Retina (tissue), 1 donor: ENCODE results near the gene CD24.
A peak's percentile ranks its signal among the peaks of the same experiment; 100 is the strongest.
"Not testable (repeated sequence)": the region's sequence is repeated elsewhere in the genome, so short reads cannot be mapped to it uniquely, and the experiment has no call there.

Experiments used
- DNase-seq: peaks from one replicate; pipeline ENCODE4 v3.0.0-alpha.2; 2016

Gene CD24, protein sequence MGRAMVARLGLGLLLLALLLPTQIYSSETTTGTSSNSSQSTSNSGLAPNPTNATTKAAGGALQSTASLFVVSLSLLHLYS

DNA sequence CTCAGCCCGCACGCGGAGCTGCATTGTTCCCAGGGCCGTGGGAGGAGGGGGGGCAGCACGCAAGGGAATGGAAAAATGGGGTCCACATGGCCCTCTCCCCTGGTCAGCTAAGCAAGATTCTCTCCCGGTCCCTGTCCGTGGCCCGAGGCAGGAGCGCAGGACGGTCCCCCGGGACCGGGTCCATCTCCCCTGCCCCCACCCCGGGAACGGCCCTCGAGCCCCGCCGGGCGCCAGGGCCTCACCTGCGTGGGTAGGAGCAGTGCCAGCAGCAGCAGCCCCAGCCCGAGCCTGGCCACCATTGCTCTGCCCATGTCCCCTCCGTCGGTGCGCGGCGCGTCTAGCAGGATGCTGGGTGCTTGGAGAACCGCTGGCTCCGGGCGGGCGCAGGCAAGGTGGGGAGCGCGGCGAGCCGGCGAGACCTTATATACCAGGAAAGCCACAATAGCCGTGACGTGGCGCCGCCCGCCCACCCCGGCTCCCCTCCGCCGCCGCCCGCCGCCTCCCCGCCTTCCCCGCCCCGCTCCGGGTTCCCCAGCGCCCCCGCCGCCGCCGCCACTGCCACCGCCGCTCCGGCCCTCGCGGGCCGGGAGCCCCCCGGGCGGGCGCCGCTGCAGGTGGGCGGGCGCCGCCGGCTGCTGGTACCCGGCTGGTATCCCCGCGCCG is at the start of gene CD24:
Gene CD24, minus strand, starts transcription at position 394 of the 663 bp plus-strand sequence. Its CDS starts 83 bp downstream, at position 311.
- DNase-seq, result no peak

GRCh38 chr6:107021446-107022185 is 47.1 kb upstream of the CD24 start:
- DNase-seq, result no peak

- DNase-seq, result no peak
These were observed 45.7 kb upstream of the CD24 start for GRCh38 chr6:107020239-107020638.

DNA sequence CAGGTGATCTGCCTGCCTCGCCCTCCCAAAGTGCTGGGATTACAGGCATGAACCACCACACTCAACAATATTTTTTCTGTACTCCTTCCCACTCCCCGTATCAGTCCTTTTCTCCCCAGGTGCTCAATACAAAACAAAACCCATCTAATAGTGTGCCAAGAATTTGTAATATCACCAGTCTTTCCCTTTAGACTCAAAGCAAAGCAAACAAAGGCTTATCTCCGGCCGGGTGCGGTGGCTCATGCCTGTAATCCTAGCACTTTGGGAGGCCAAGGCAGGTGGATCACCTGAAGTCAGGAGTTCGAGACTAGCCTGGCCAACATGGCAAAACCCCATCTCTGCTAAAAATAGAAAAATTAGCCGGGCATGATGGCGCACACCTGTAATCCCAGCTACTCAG is 45.1 kb upstream of the CD24 start:
- DNase-seq, result not testable (repeated sequence)

DNA sequence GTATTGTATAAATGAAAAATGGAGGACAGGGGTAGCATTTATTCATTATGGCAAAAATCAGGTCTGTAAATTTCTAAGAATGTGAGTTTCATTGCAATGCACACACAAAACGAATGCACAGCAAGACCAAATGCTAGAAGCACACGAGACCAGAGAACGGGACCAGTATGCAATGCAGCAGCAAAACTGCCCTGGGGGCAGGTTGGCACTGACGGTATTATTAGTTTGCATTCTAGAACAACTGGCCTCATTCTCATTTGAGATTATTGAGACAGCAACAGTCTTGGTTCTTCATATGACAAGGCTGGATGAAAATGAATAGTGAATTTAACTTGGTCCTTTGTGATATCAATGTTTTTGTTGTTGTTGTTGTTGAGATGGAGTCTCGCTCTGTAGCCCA is 44.5 kb upstream of the CD24 start:
- DNase-seq, result no peak

- DNase-seq, result no peak
These were observed 35.0 kb upstream of the CD24 start for GRCh38 chr6:107009499-107009898.

DNA sequence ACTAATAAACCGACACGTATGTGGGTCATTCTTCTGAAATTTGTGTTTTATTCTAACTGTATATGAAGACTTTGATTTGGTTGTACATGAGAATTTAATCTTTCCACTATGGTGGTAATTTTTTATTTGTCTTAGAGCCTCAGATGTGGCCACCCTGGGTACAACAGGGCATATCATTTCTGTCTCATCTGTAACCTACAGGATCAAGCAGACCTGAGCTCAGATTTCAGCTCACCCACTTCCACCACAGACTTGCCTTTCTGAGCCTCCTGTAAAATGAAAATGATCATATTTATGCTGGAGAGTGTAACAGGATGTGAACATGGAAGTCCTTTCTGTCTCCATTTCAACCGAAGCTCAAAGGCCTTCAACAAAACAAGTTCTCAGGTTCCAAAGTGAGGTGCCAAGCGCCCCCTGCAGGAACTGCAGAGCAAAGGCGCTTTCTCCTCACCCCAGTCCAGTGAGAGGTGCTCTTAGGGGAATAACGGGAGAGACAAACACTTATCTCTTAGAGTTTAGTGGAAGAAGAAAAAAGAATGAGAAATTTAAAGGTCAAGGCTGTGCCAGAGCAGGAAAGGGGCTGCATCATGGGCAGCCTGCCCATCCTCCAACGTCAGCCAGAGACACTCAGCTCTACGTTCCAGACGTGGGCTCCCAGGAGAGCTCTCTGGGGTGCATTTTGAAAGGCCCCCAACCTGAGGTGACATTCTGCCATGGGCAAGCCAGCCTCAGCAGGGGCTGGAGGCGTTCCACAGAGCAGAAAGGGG is 23.0 kb upstream of the CD24 start:
- peak; percentile 58 for DNase-seq

DNA sequence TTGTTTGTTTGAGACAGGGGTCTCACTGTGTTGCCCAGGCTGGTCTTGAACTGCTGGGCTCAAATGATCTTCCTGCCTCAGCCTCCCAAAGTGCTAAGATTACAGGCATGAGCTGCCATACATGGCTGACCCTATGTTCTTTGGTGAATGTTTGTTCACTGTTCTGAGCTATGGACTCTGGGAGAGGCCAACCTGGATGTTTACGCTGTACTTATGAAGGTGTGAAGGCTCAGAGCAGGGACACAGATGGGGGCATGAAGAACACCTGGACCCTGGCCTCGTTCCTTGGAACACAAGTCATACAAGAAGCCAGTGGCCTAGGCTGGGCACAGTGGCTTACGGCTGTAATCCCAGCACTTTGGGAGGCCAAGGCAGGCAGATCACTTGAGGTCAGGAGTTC is 21.1 kb upstream of the CD24 start:
- DNase-seq, result no peak

- DNase-seq, result not testable (repeated sequence)
These were observed 15.2 kb upstream of the CD24 start for GRCh38 chr6:106989737-106990136.

GRCh38 chr6:106988664-106989063 is 14.1 kb upstream of the CD24 start:
- no peak for DNase-seq

GRCh38 chr6:106981926-106982325 is 7.4 kb upstream of the CD24 start:
- DNase-seq, result no peak

- no peak for DNase-seq
These were observed 6.4 kb upstream of the CD24 start for GRCh38 chr6:106980926-106981325.

GRCh38 chr6:106979435-106979884 is 4.9 kb upstream of the CD24 start:
- DNase-seq, result peak; percentile 85

DNA sequence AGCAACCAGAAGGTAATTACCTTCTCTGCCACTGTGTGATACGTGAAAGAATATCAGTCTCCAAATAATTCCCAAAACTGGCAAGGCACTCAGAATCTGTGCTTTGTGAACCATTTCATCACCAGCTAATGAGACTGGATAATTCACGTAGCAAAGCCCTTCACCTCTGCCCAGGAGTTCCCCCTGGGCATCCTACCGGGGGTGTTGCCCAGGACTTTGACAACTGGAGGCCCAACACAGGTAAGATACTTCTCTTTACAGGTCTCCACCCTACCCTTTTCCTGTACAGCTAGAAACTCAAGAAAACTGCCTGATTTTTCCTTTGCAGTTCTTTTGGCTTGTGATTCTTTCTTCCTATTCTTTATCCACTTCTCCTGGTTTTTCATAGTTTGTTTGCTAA is 2.7 kb upstream of the CD24 start:
- no peak for DNase-seq

GRCh38 chr6:106976270-106976669 is 1.7 kb upstream of the CD24 start:
- no peak for DNase-seq

DNA sequence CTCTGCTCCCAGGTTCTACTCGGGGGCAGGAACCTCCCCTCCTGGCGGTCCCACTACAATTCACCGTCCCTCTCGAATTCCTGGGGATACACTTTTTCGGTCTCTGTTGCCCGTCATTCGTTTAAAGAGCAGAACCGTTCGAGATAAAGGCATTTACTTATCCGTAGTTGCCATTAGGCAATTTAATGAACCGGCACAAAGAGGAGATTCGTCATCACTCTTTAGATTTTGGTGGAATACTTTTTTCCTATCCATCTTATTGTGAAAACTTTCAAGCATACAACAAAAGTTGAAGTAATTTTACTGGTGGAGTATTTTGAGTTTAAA is 1.2 kb upstream of the CD24 start:
- DNase-seq, result no peak

GRCh38 chr6:106974999-106975737 is 639 bp upstream of the CD24 start:
- DNase-seq, result peak; percentile 88

DNA sequence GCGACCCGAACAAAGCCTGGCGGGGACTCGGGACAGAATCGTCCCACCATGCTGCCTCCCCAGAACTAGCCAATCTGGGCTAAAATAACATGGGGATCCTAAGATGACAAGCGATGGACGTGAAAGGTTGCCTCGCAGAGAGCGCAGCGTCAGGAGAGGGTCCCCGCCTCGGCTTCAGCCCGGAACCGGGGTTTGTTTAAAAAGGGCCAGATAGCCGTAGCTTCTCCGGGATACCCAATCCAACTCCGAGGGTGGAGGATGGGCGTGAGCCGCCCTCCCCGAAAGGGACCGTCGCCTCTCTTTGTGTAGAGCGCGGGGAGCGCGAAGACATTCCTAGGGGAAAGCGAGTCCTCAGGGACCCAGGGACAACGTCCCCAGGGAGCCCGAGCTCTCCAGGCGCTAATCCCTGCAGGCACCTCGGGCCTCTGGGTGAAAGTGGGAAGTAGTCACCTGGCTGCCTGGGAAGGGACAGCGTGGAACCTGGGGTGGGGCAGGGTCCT is 643 bp downstream of the CD24 start:
- DNase-seq, result peak; percentile 86

GRCh38 chr6:106973018-106973835 is 1.3 kb downstream of the CD24 start:
- DNase-seq, result peak; percentile 78

DNA sequence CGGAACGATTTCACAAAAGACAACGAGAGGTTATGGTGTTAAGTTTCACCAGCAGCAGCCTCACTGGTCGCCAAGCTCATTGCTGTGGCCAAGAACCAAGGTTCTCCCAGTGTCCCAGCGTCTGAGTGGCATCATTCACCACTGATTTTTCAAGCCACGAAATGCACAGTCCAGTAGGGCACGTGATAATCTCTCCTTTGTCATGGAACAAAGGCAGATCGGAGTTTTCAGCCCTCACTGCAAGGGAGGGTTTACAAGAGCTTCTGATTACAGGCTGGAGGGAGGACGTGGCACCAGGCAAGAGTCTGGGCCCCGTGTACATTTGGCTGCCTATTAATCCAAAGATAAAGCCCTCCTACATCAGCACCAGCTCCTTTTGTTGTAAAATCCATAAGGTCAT is 2.0 kb downstream of the CD24 start:
- DNase-seq, result peak; percentile 80

GRCh38 chr6:106970769-106971168 is 3.8 kb downstream of the CD24 start:
- not testable (repeated sequence) for DNase-seq
